ENCODE data around the gene GLYATL3.
"Not testable (repeated sequence)": the region's sequence is repeated elsewhere in the genome, so short reads cannot be mapped to it uniquely, and the experiment has no call there.

Gene GLYATL3

DNA sequence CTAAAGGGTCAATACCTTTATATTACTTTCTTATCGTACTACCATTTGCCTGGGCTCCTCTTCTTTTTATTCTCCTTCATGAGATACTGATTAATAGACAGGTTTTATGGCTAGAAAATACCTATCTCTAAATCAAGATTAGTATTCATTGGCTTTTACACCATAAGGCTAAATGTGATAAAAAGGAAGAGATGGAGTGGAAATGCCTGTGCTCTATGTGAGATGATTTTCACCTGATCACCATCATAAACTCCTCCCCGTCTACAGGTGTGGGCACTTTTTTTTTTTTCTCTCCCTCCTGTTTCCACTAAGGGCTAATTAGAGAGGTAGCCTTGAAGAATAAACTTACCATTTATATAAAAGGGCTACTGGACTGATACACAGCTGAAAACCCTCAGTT lies at the start of gene GLYATL3:
GLYATL3 (plus strand) TSS at position 301 of the 400 bp plus-strand sequence. CDS start 12,068 bp downstream, outside the sequence.
- DNase-seq (ENCODE audit: low read depth) = no peak

- peak; percentile 8 for DNase-seq (ENCODE audit: low read depth)
Observed at GRCh38 chr6:49453221-49453620, 46.5 kb upstream of the GLYATL3 start.

GRCh38 chr6:49454787-49455709 lies 44.7 kb upstream of the GLYATL3 start:
- no peak for DNase-seq (ENCODE audit: low read depth)

DNA sequence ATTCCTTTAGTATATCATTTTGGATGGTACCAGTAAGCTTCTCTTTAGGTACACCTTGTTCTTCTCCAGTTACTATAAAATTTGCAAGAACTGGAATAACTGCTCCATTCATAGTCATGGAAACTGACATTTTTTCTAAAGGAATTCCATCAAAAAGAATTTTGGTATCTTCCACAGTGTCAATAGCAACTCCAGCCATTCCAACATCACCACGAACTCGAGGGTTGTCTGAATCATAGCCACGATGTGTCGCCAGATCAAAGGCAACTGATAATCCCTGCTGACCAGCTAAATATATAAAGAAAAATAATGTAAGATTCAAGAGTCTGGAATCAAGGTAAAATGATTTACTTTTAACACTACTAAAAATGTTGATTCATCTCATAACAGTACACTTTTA lies 42.0 kb upstream of the GLYATL3 start:
- peak; percentile 35 for DNase-seq (ENCODE audit: low read depth)

DNA sequence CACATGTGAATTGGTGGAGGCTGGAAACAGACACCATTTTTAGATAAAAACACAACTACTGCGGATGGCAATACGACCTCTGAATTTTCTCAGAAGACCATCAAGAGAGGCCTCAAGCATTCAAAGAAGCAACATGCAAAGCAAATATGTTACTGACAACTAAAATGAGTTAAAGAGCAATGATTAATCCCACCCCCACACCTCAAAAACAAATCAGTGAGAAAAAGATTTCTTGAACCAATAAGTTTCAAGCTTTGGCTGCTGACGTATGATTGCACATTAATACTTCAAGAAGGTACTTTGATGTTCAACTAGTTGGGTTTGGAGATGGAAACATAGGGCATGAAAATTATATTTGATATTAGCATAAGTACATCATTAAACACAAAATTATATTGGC lies 37.7 kb upstream of the GLYATL3 start:
- peak; percentile 32 for DNase-seq (ENCODE audit: low read depth)

- DNase-seq (ENCODE audit: low read depth) = no peak
Observed at GRCh38 chr6:49462599-49462926, 37.2 kb upstream of the GLYATL3 start.

GRCh38 chr6:49462927-49463611 lies 36.7 kb upstream of the GLYATL3 start, which contains the start of the genes CENPQ and MMUT:
TSS of gene CENPQ (plus strand) at chr6:49463370. CDS start at chr6:49470177, 6,807 bp downstream.
TSS of gene MMUT (minus strand) at chr6:49463253. CDS start at chr6:49459466, 3,787 bp downstream.
- peak; percentile 95 for DNase-seq (ENCODE audit: low read depth)

- no peak for DNase-seq (ENCODE audit: low read depth)
Observed at GRCh38 chr6:49463612-49463967, 36.1 kb upstream of the GLYATL3 start.

DNA sequence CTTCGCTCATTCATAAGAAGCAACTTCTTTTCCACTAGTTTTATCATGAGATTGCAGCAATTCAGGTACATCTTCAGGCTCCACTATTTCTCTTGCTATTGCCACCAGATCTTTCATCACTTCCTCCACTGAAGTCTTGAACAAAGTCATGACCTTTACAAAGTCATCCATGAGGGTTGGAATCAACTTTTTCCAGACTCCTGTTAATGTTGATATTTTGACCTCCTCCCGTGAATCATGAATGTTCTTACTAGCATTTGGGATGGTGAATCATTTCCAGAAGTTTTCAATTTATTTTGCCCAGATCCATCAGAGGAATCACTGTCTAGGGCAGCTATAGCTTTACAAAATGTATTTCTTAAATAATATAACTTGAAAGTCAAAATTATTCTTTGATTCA lies 35.0 kb upstream of the GLYATL3 start:
- no peak for DNase-seq (ENCODE audit: low read depth)

DNA sequence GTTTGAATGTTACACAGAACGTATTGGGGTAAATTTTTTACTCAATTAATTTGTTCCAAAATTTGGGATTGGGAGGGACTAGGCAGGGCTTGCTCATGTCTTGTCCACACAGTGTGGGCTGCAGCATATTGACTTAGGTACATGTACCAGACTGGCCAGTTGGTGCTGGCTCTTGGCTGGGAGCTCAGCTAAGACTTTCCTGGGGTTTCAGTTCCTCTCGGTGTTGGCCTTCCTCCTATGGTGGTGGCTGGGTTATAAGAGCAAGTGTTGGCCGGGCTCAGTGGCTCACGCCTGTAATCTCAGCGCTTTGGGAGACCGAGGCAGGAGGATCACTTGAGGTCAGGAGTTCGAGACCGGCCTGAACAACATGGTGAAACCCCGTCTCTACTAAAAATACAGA lies 31.7 kb upstream of the GLYATL3 start:
- DNase-seq (ENCODE audit: low read depth) = no peak

DNA sequence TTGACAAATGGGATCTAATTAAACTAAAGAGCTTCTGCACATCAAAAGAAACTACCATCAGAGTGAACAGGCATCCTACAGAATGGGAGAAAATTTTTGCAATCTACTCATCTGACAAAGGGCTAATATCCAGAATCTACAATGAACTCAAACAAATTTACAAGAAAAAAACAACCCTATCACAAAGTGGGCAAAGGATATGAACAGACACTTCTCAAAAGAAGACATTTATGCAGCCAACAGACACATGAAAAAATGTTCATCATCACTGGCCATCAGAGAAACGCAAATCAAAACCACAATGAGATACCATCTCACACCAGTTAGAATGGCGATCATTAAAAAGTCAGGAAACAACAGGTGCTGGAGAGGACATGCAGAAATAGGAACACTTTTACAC lies 23.2 kb upstream of the GLYATL3 start:
- not testable (repeated sequence) for DNase-seq (ENCODE audit: low read depth)

DNA sequence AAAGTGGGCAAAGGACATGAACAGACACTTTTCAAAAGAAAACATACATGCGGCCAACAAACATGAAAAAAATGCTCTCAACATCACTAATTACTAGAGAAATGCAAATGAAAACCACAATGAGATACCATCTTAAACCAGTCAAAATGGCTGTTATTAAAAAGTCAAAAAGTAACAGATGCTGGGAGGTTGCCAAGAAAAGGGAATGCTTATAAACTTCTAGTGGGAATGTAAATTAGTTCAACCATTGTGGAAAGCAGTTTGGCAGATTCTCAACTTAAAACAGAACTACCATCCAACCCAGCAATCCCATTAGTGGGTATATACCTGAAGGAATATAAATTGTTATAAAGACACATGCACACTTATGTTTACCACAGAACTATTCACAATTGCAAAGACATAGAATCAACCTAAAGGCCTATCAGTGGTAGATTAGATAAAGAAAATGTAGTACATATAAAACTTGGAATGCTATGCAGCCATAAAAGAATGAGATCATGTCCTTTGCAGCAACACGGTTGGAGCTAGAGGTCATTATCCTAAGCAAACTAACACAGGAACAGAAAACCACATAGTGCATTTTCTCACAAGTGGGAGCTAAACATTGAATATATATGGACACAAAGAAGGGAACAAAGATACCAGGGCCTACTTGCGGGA lies 20.3 kb upstream of the GLYATL3 start:
- peak; percentile 15 for DNase-seq (ENCODE audit: low read depth)

GRCh38 chr6:49481846-49482245 lies 17.9 kb upstream of the GLYATL3 start:
- DNase-seq (ENCODE audit: low read depth) = not testable (repeated sequence)

GRCh38 chr6:49483380-49483779 lies 16.3 kb upstream of the GLYATL3 start:
- not testable (repeated sequence) for DNase-seq (ENCODE audit: low read depth)

- DNase-seq (ENCODE audit: low read depth) = no peak
Observed at GRCh38 chr6:49490633-49491032, 9.1 kb upstream of the GLYATL3 start.

- no peak for DNase-seq (ENCODE audit: low read depth)
Observed at GRCh38 chr6:49497304-49497703, 2.4 kb upstream of the GLYATL3 start.

DNA sequence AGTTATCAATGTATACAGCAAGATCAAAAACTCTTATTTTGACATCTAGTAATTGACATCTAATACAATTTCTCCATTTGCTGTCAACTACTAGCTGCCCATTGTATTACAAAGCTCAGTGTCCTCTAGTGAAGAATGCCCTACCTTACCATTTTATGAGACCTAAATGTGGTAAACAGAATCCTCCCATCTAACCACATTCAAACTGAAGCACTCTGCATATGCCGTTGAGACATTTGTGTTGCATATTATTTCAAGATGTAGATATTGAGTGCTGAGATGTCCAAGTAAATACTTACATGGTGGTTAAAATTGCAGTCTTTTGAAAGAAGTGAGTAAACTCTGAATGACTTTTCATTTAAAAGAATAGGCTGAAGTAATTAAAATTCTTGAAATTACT lies 597 bp upstream of the GLYATL3 start:
- no peak for DNase-seq (ENCODE audit: low read depth)

DNA sequence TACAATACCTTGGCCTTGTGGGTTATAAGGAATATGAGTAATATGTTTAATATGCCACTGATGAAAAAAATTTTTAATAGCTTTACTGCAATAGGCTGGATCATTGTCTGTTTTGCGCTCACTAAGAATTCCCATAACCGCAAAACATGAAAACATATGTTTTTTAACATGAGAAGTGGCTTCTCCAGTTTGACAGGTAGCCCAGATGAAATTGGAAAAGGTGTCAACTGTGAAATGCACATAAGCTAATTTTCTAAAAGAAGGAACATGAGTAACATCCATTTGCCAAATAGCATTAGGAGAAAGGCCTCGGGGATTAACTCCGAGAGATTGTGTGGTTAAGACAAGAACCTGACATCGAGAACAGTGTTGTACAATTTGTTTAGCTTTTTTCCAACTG lies 4.9 kb downstream of the GLYATL3 start:
- no peak for DNase-seq (ENCODE audit: low read depth)

GRCh38 chr6:49506569-49507111 lies 6.9 kb downstream of the GLYATL3 start:
- DNase-seq (ENCODE audit: low read depth) = no peak

DNA sequence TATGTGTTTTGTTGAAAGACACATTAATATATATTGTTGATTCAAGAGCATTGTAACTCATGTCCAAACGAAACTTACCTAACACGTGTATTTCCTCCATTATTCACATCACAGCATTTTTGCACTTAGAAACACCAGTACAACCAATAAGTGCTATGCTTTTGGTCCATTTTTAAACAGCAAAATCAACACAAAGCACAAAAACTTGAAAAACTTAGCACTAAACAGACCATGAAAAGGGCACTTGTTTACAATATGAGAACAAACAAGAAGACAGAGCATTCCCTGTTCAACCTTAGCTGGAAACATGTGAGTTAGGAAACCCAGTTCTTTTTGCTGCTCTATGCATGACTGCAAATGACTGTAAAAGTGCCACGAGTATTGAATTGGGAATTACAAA lies 9.6 kb downstream of the GLYATL3 start:
- no peak for DNase-seq (ENCODE audit: low read depth)

GRCh38 chr6:49513153-49513989 lies 13.6 kb downstream of the GLYATL3 start:
- peak; percentile 44 for DNase-seq (ENCODE audit: low read depth)
